HG03469 (cell line): ENCODE data around the gene C11orf24.
A peak's percentile ranks its signal among the peaks of the same experiment; 100 is the strongest.
"Not testable (repeated sequence)": the region's sequence is repeated elsewhere in the genome, so short reads cannot be mapped to it uniquely, and the experiment has no call there.

Source experiments
- ATAC-seq: cut with Tn5 transposase; IDR thresholded peaks from one replicate; pipeline ENCODE4 v1.9.1; 2021; ENCODE audit warnings: mild to moderate bottlenecking, moderate library complexity, moderate number of reproducible peaks; ENCODE audit not compliant: unreplicated experiment

Gene C11orf24

GRCh38 chr11:68300076-68300830 lies 28.5 kb upstream of the C11orf24 start:
- no peak for ATAC-seq

- ATAC-seq: not testable (repeated sequence)
Observed at GRCh38 chr11:68299517-68299879, 27.7 kb upstream of the C11orf24 start.

- ATAC-seq: no peak
Observed at GRCh38 chr11:68298659-68299516, 27.1 kb upstream of the C11orf24 start.

- no peak for ATAC-seq
Observed at GRCh38 chr11:68297812-68298658, 26.3 kb upstream of the C11orf24 start.

GRCh38 chr11:68297494-68297811 lies 25.7 kb upstream of the C11orf24 start:
- ATAC-seq: no peak

- ATAC-seq: no peak
Observed at GRCh38 chr11:68297052-68297378, 25.2 kb upstream of the C11orf24 start.

- no peak for ATAC-seq
Observed at GRCh38 chr11:68296344-68297051, 24.7 kb upstream of the C11orf24 start.

- no peak for ATAC-seq
Observed at GRCh38 chr11:68295940-68296339, 24.2 kb upstream of the C11orf24 start.

GRCh38 chr11:68295271-68295670 lies 23.5 kb upstream of the C11orf24 start:
- ATAC-seq: no peak

- ATAC-seq: no peak
Observed at GRCh38 chr11:68293708-68294107, 21.9 kb upstream of the C11orf24 start.

GRCh38 chr11:68289456-68289855 lies 17.7 kb upstream of the C11orf24 start:
- no peak for ATAC-seq

GRCh38 chr11:68287419-68287818 lies 15.6 kb upstream of the C11orf24 start:
- no peak for ATAC-seq

- not testable (repeated sequence) for ATAC-seq
Observed at GRCh38 chr11:68284588-68284987, 12.8 kb upstream of the C11orf24 start.

- no peak for ATAC-seq
Observed at GRCh38 chr11:68282861-68283230, 11.1 kb upstream of the C11orf24 start.

GRCh38 chr11:68282141-68282860 lies 10.5 kb upstream of the C11orf24 start:
- peak; percentile 44 for ATAC-seq

- ATAC-seq: no peak
Observed at GRCh38 chr11:68279676-68280075, 7.9 kb upstream of the C11orf24 start.

- ATAC-seq: no peak
Observed at GRCh38 chr11:68276861-68277260, 5.1 kb upstream of the C11orf24 start.

GRCh38 chr11:68275721-68276507 lies 4.1 kb upstream of the C11orf24 start:
- no peak for ATAC-seq

- no peak for ATAC-seq
Observed at GRCh38 chr11:68274306-68274705, 2.5 kb upstream of the C11orf24 start.
